ENCODE results near the gene KL.

- no peak for TF ChIP-seq EP300 (IDR thresholded peaks at IDR 0.05; ENCODE audit: borderline replicate concordance in 1 of 2, control insufficient read depth in 1 of 2, low read depth in 2 of 2, low read length in 2 of 2)
- TF ChIP-seq ELK1 (IDR thresholded peaks at IDR 0.05; ENCODE audit: low read depth, low read length), result no peak
- TF ChIP-seq POLR2AphosphoS5 (IDR thresholded peaks at IDR 0.05; ENCODE audit: low read length), result no peak
- no peak for TF ChIP-seq PBX3 (IDR thresholded peaks at IDR 0.05; ENCODE audit: insufficient replicate concordance, low read depth, low read length)
- TF ChIP-seq MAX (IDR thresholded peaks at IDR 0.05; ENCODE audit: low read depth, low read length), result no peak
Measured at GRCh38 chr13:33014291-33014690, 1.9 kb upstream of the KL start.

Measured in GM12878 (cell line).